Ovary (tissue), 9 donors: Measurements from ENCODE around the gene AUH. TPM values are rescaled to one million over a fixed set of nuclear protein-coding genes. Genes with fewer than 3 reads are reported as not detected.

Experiments used
- DNase-seq, 5 donors: peaks; one replicate each; pipeline ENCODE4 v3.0.0-alpha.2; 2019 to 2020
- H3K27ac ChIP-seq, 2 donors: fragments of 200-600 bp; one replicate each; pipeline versions ENCODE4 v1.5.1 to v1.8.0; 2019 to 2022
- H3K27me3 ChIP-seq: fragments of 200-600 bp; one replicate; pipeline ENCODE4 v1.8.0; 2022
- H3K36me3 ChIP-seq: fragments of 200-600 bp; sonication (generic); one replicate; pipeline ENCODE4 v1.5.1; 2019
- H3K4me1 ChIP-seq: one replicate; pipeline ENCODE4 v1.8.1; 2013; ENCODE audit warnings: mild to moderate bottlenecking, moderate library complexity; ENCODE audit not compliant: insufficient read depth
- H3K4me3 ChIP-seq: fragments of 200-600 bp; sonication (generic); one replicate; pipeline ENCODE4 v1.5.1; 2017
- H3K9me3 ChIP-seq, 2 donors: fragments of 200-600 bp in 1 of 2; sonication (generic) in 1 of 2; one replicate each; pipeline versions ENCODE4 v1.5.1 to v1.8.1; 2013 to 2019; ENCODE audit warnings: mild to moderate bottlenecking in 1 of 2, moderate library complexity in 1 of 2
- CTCF ChIP-seq, 3 donors: fragments of 450-650 bp in 2 of 3; fragments of 200-600 bp in 1 of 3; IDR thresholded peaks; one replicate each; pipeline versions ENCODE4 v1.5.1 to v1.8.0; 2016 to 2022; ENCODE audit warnings: antibody characterized with exemption in 3 of 3, mild to moderate bottlenecking in 1 of 3
- EP300 ChIP-seq: sonication (generic); formaldehyde crosslinking; IDR thresholded peaks from one replicate; pipeline ENCODE4 v1.6.1; 2017; ENCODE audit warnings: antibody characterized with exemption
- POLR2A ChIP-seq: fragments of 450-650 bp; IDR thresholded peaks from one replicate; pipeline ENCODE4 v1.6.1; 2017; ENCODE audit warnings: antibody characterized with exemption, mild to moderate bottlenecking, moderate library complexity
- WGBS, 3 donors: extraction: QIAGEN DNeasy Blood & Tissue Kit in 1 of 3; methylation state at CpG; one replicate each; pipeline versions ENCODE4 v1.1.5 to v1.1.7; 2013 to 2017; 5-methylcytosine and 5-hydroxymethylcytosine counted together
- intact Hi-C, 4 donors: fragments of 100-400 bp; cut with DNase I; formaldehyde crosslinking; loops; one replicate each; pipeline versions ENCODE4 v1.11.0 to v1.15.1; 2022 to 2023
- polyA plus RNA-seq, 2 donors: library from polyadenylated mRNA; stranded (reverse); fragments of 200-250 nt in 1 of 2; fragments of 350-450 nt in 1 of 2; fragmentation: Illumina TruSeq in 1 of 2; extraction: RNeasy Lipid Tissue Mini Kit (QIAGEN cat#74804) in 1 of 2; gene quantifications; one replicate each; pipeline ENCODE4 v1.2.3, GENCODE V29; 2013 to 2014
- total RNA-seq, 7 donors: library from RNA; depleted of rRNA in 2 of 7; stranded (reverse); fragments of >200 nt in 2 of 7; fragmentation: NEBNext Ultra II Directional in 3 of 7; extraction: Animal tissue kit (Norgen Biotek cat#: 25700) in 3 of 7; gene quantifications; one replicate each; pipeline versions ENCODE4 v1.1.0 to v1.2.4, GENCODE V29; 2016 to 2023
- donor health status: DM: no; HTN: no; CAD: no; lungs with moderate emphysema.
- donor health status: DM: no; HTN: no; CAD: no.
- donor health status: Bipolar disorder and iron deficiency.
- donor health status: DM: yes; HTN: yes; CAD: no.
- donor health status: DM: no; HTN: no; CAD: no.
- donor health status: DM: yes; HTN: yes; CAD: no.

Gene AUH
- total and polyA plus RNA-seq, 9 donors, result 12.0 to 48.5 (median 18.6) TPM

- H3K4me3 ChIP-seq, result no peak overlapping the region
- DNase-seq, result no peak
- WGBS, 3 donors, result 92 to 94% (median 93%) methylated on average over 7 of the region's 7 CpGs
- intact Hi-C loops, result loop anchor here in 1 of 4 donors (5.0 kb wide), 1 partner anchor 58 kb away; the partner anchor contains the start of gene NFIL3
- no peaks in the 10 kb centered on the region for H3K36me3 ChIP-seq
- H3K4me1 ChIP-seq, result peaks cover 3% of the 10 kb centered on the region
- no peaks in the 10 kb centered on the region for H3K9me3 ChIP-seq
- H3K27ac ChIP-seq, result no peak overlapping the region
- TF ChIP-seq POLR2A (no peak), EP300 (no peak), CTCF (IDR thresholded peaks at IDR 0.05) (no peak)
- no peaks in the 10 kb centered on the region for H3K27me3 ChIP-seq
Measured at GRCh38 chr9:91364005-91364404, 2.3 kb upstream of the AUH start.

GRCh38 chr9:91362051-91362611 lies 413 bp upstream of the AUH start:
- no peak for TF ChIP-seq EP300
- TF ChIP-seq CTCF (IDR thresholded peaks at IDR 0.05), result no peak
- TF ChIP-seq POLR2A, result no peak
- H3K36me3 ChIP-seq, result no peaks in the 10 kb centered on the region
- H3K4me1 ChIP-seq, result peaks cover 3% of the 10 kb centered on the region
- DNase-seq, result no peak
- no peaks in the 10 kb centered on the region for H3K27me3 ChIP-seq
- peak overlapping the region; percentile 87 for H3K27ac ChIP-seq
- WGBS, 3 donors, result 32 to 38% (median 38%) methylated on average over 15 of the region's 15 CpGs
- H3K9me3 ChIP-seq, result no peaks in the 10 kb centered on the region
- H3K4me3 ChIP-seq, result peak overlapping the region; percentile 100
- intact Hi-C loops, result loop anchor here in 1 of 4 donors (5.0 kb wide), 1 partner anchor 60 kb away; the partner anchor contains the start of gene NFIL3

GRCh38 chr9:91360551-91361290 lies 997 bp downstream of the AUH start:
- H3K27ac ChIP-seq, result peak overlapping the region in 1 of 2 donors; percentile 87

More at GRCh38 chr9:91360551-91361290, 997 bp downstream of the AUH start:
- intact Hi-C loops, result loop anchor here in 1 of 4 donors (5.0 kb wide), 1 partner anchor 62 kb away; the partner anchor contains the start of gene NFIL3
- no peak for DNase-seq
- 20 to 24% (median 23%) methylated on average over 10 of the region's 10 CpGs for WGBS, 3 donors
- H3K4me3 ChIP-seq, result peak overlapping the region; percentile 100
- no peaks in the 10 kb centered on the region for H3K27me3 ChIP-seq
- H3K4me1 ChIP-seq, result peaks cover 3% of the 10 kb centered on the region
- TF ChIP-seq CTCF (IDR thresholded peaks at IDR 0.05) (no peak), EP300 (no peak), POLR2A (no peak)
- H3K9me3 ChIP-seq, result no peaks in the 10 kb centered on the region
- H3K36me3 ChIP-seq, result no peaks in the 10 kb centered on the region
